Panc1 (cell line): ENCODE measurements around the gene TET3. TPM values are rescaled to one million over a fixed set of nuclear protein-coding genes. Genes with fewer than 3 reads are reported as not detected.

Experiments used
- ATAC-seq: fragments of 200-7000 bp; cut with Tn5 transposase; 2 replicates; pipeline ENCODE4 v1.9.1; 2020; ENCODE audit warnings: mild to moderate bottlenecking, moderate library complexity
- BruUV-seq: library from RNA; stranded (reverse); fragments of 400-500 nt; replicated peaks from 2 replicates; lab custom pipeline; 2021; lab: Mats Ljungman, UMichigan
- CTCF ChIA-PET: fragments of 300-600 bp; sonication (Branson Sonifier 250); formaldehyde crosslinking; loops from one replicate; lab custom pipeline; 2022; ENCODE audit warnings: antibody characterized with exemption; lab: Charles Lee
- POLR2A ChIA-PET: fragments of 300-600 bp; sonication (Branson Sonifier 250); formaldehyde crosslinking; loops from one replicate; lab custom pipeline; 2022; ENCODE audit warnings: antibody characterized with exemption; lab: Charles Lee
- DNase-seq: peaks from one replicate; pipeline ENCODE4 v3.0.0-alpha.2; 2010; ENCODE audit warnings: low read depth, low spot score
- H3K27ac ChIP-seq: 2 replicates; pipeline ENCODE4 v1.5.1; 2011; ENCODE audit warnings: mild to moderate bottlenecking, low read length, inconsistent platforms
- H3K27me3 ChIP-seq: fragments of 200-500 bp; sonication (Bioruptor generic); 2 replicates; pipeline ENCODE4 v1.6.0; 2014; ENCODE audit warnings: low read length, inconsistent platforms; ENCODE audit not compliant: control insufficient read depth, insufficient read depth
- H3K36me3 ChIP-seq: fragments of 200-500 bp; sonication (Bioruptor generic); 2 replicates; pipeline ENCODE4 v1.5.1; 2014; ENCODE audit warnings: inconsistent platforms, mild to moderate bottlenecking, low read length, moderate library complexity; ENCODE audit not compliant: control insufficient read depth, insufficient read depth
- H3K4me1 ChIP-seq: 2 replicates; pipeline ENCODE4 v1.5.1; 2011; ENCODE audit warnings: inconsistent platforms, mild to moderate bottlenecking, low read length, moderate library complexity; ENCODE audit not compliant: control insufficient read depth, insufficient read depth
- H3K4me3 ChIP-seq, 2 experiments: 2 replicates each; pipeline ENCODE4 v1.5.1; 2011 to 2012; ENCODE audit warnings: low read depth in 2 of 2, low read length in 2 of 2, mild to moderate bottlenecking in 2 of 2, inconsistent platforms in 1 of 2, moderate library complexity in 1 of 2
- H3K9me3 ChIP-seq: fragments of 200-500 bp; sonication (Bioruptor generic); 2 replicates; pipeline ENCODE4 v1.5.1; 2014; ENCODE audit warnings: low read depth, mild to moderate bottlenecking, inconsistent platforms, low read length, moderate library complexity; ENCODE audit not compliant: control insufficient read depth, insufficient read depth
- CTCF ChIP-seq: fragments of 450-650 bp; IDR thresholded peaks from 2 replicates; pipeline ENCODE4 v1.5.1; 2017; ENCODE audit warnings: mild to moderate bottlenecking
- POLR2AphosphoS5 ChIP-seq: IDR thresholded peaks from 2 replicates; pipeline ENCODE4 v1.6.1; 2012; ENCODE audit warnings: mild to moderate bottlenecking, low read depth, low read length, moderate library complexity
- REST ChIP-seq, 2 experiments: IDR thresholded peaks; 2 replicates each; pipeline ENCODE4 v1.6.1; 2011 to 2012; ENCODE audit warnings: low read depth in 2 of 2, control low read depth in 1 of 2, low read length in 1 of 2, mild to moderate bottlenecking in 1 of 2, moderate library complexity in 1 of 2; ENCODE audit not compliant: insufficient read depth in 1 of 2
- SIN3A ChIP-seq: IDR thresholded peaks from 2 replicates; pipeline ENCODE4 v1.6.1; 2012; ENCODE audit warnings: low read depth, mild to moderate bottlenecking, low read length, moderate library complexity, borderline replicate concordance; ENCODE audit not compliant: insufficient read depth
- TCF7L2 ChIP-seq: IDR thresholded peaks from 2 replicates; pipeline ENCODE4 v1.6.1; 2011; ENCODE audit warnings: mild to moderate bottlenecking, low read depth, low read length, inconsistent platforms
- in situ Hi-C: cut with HindIII; loops from 2 replicates; pipeline ENCODE4 v1.10.0; 2016; ENCODE audit warnings: low sequenced_read_pairs, low pct_unique_long_range_greater_than_20kb
- intact Hi-C: fragments of 100-400 bp; cut with micrococcal nuclease; formaldehyde crosslinking; loops from one replicate; pipeline ENCODE4 v1.10.0; 2022; ENCODE audit not compliant: unreplicated experiment
- total RNA-seq: library from RNA; stranded (reverse); gene quantifications from one replicate; pipeline ENCODE4 v1.2.1, GENCODE V29; 2021; ENCODE audit not compliant: unreplicated experiment

TET3 gene
- total RNA-seq, 1 experiment from 2014 or later, result 13.1 TPM

GRCh38 chr2:74017223-74017622, 32.5 kb downstream of the TET3 start:
- TF ChIP-seq SIN3A, result no peak
- TF ChIP-seq REST (IDR thresholded peaks at IDR 0.05; ENCODE audit: insufficient read depth in 1 of 2, low read depth in 2 of 2, low read length in 1 of 2), result no peak
- no peak for TF ChIP-seq CTCF
- no peak for TF ChIP-seq TCF7L2
- no peaks in the 10 kb centered on the region for H3K27me3 ChIP-seq
- no peak for ATAC-seq
- H3K27ac ChIP-seq, result no peak overlapping the region
- intact Hi-C loops, result no loop called here
- POLR2A ChIA-PET, result no interaction called here
- CTCF ChIA-PET, result no interaction called here
- no peak overlapping the region for H3K4me3 ChIP-seq
- no peaks in the 10 kb centered on the region for H3K36me3 ChIP-seq
- H3K4me1 ChIP-seq, result no peaks in the 10 kb centered on the region
- H3K9me3 ChIP-seq, result no peaks in the 10 kb centered on the region
- in situ Hi-C loops, result no loop called here
- BruUV-seq, result no TSS peak
- no peak for DNase-seq

- DNase-seq (no peak), ATAC-seq (no peak)
- Histone ChIP-seq H3K4me3 (no peak overlapping the region), H3K27ac (no peak overlapping the region), H3K36me3 (no peaks in the 10 kb centered on the region), H3K27me3 (no peaks in the 10 kb centered on the region), H3K4me1 (no peaks in the 10 kb centered on the region), H3K9me3 (no peaks in the 10 kb centered on the region)
- CTCF ChIA-PET, result no interaction called here
- POLR2A ChIA-PET, result interaction anchor here (0.6 kb wide), 1 partner anchor 93 kb away, joined by 5 read pairs; the partner anchor contains the start of gene DGUOK
- intact Hi-C loops, result no loop called here
- in situ Hi-C loops, result no loop called here
- no TSS peak for BruUV-seq
- TF ChIP-seq POLR2AphosphoS5, result no peak
These were observed 34.8 kb downstream of the TET3 start for GRCh38 chr2:74019516-74019915.

- ChIA-PET CTCF (no interaction called here), POLR2A (no interaction called here)
- no peak for DNase-seq
- H3K27ac ChIP-seq, result no peak overlapping the region
- TF ChIP-seq REST (IDR thresholded peaks at IDR 0.05; ENCODE audit: insufficient read depth in 1 of 2, low read depth in 2 of 2, low read length in 1 of 2) (no peak), SIN3A (no peak), POLR2AphosphoS5 (no peak), TCF7L2 (no peak), CTCF (no peak)
- H3K9me3 ChIP-seq, result no peaks in the 10 kb centered on the region
- H3K4me3 ChIP-seq, result no peak overlapping the region
- in situ Hi-C loops, result no loop called here
- BruUV-seq, result no TSS peak
- intact Hi-C loops, result no loop called here
- ATAC-seq, result 0 out of 2 replicates have a peak, but pooled peaks have one; percentile 40
- no peaks in the 10 kb centered on the region for H3K27me3 ChIP-seq
- H3K36me3 ChIP-seq, result no peaks in the 10 kb centered on the region
- H3K4me1 ChIP-seq, result no peaks in the 10 kb centered on the region
These were observed 36.1 kb downstream of the TET3 start for GRCh38 chr2:74020702-74021406.
